GM12878 (cell line): ENCODE data around the gene ARHGAP15. TPM values are rescaled to one million over a fixed set of nuclear protein-coding genes. Genes with fewer than 3 reads are reported as not detected.

Experiments
- ATAC-seq: fragments of 200-7000 bp; cut with Tn5 transposase; 3 replicates; pipeline ENCODE4 v1.9.1; 2020; ENCODE audit warnings: mild to moderate bottlenecking, moderate library complexity
- BruUV-seq: library from RNA; stranded (reverse); fragments of 400-500 nt; replicated peaks from 2 replicates; lab custom pipeline; 2021; lab: Mats Ljungman, UMichigan
- CTCF ChIA-PET: fragments of 300-600 bp; sonication (Branson Sonifier 250); formaldehyde crosslinking; extraction: SDS; loops from one replicate; lab custom pipeline; 2021; ENCODE audit warnings: inconsistent platforms; lab: Yijun Ruan, JAX
- POLR2A ChIA-PET: fragments of 350-600 bp; formaldehyde crosslinking; extraction: SDS; loops from one replicate; lab custom pipeline; 2021; ENCODE audit warnings: inconsistent platforms; lab: Charles Lee
- RAD21 ChIA-PET: fragments of 300-600 bp; sonication (Branson Sonifier 250); formaldehyde crosslinking; loops from one replicate; lab custom pipeline; 2023; ENCODE audit warnings: antibody characterized with exemption; ENCODE audit not compliant: unreplicated experiment; lab: Charles Lee
- SMC1A ChIA-PET: fragments of 300-600 bp; sonication (Branson Sonifier 250); formaldehyde crosslinking; loops from one replicate; lab custom pipeline; 2023; ENCODE audit not compliant: unreplicated experiment, uncharacterized antibody; lab: Charles Lee
- DNase-seq: peaks from one replicate; pipeline ENCODE4 v3.0.0-alpha.2; 2011; ENCODE audit warnings: low read depth, low spot score
- FAIRE-seq: peaks from 3 replicates; lab custom pipeline; 2011; peaks lifted over from hg19 to GRCh38; lab: Jason Lieb, UNC
- H2AFZ ChIP-seq: 2 replicates; pipeline ENCODE4 v1.6.0; 2011; ENCODE audit warnings: low read depth, low read length, control low read depth; ENCODE audit not compliant: control insufficient read depth
- H3K27ac ChIP-seq: 2 replicates; pipeline ENCODE4 v1.5.1; 2011; ENCODE audit warnings: control low read depth; ENCODE audit not compliant: control insufficient read depth, insufficient read depth
- H3K27me3 ChIP-seq, 2 experiments: replicated peaks in 1 of 2; 2 replicates each; pipeline versions ENCODE4 v1.6.0 to v1.6.1; 2011; ENCODE audit warnings: low read length in 1 of 2; ENCODE audit not compliant: control insufficient read depth in 2 of 2, insufficient read depth in 2 of 2
- H3K36me3 ChIP-seq, 2 experiments: 2 replicates each; pipeline ENCODE4 v1.5.1; 2011; ENCODE audit warnings: low read length in 1 of 2; ENCODE audit not compliant: control insufficient read depth in 2 of 2, insufficient read depth in 2 of 2
- H3K4me1 ChIP-seq: 2 replicates; pipeline ENCODE4 v1.6.1; 2011; ENCODE audit warnings: mild to moderate bottlenecking, low read length, moderate library complexity, mixed read lengths; ENCODE audit not compliant: control insufficient read depth, insufficient read depth
- H3K4me2 ChIP-seq: 2 replicates; pipeline ENCODE4 v1.6.0; 2011; ENCODE audit warnings: control low read depth; ENCODE audit not compliant: control insufficient read depth, insufficient read depth
- H3K4me3 ChIP-seq: fragments of 200-600 bp; sonication (generic); 2 replicates; pipeline ENCODE4 v1.5.1; 2016
- H3K79me2 ChIP-seq: 2 replicates; pipeline ENCODE4 v1.6.0; 2011; ENCODE audit warnings: low read length; ENCODE audit not compliant: control insufficient read depth, insufficient read depth
- H3K9ac ChIP-seq: 2 replicates; pipeline ENCODE4 v1.8.0; 2011; ENCODE audit warnings: low read length, control low read depth, mixed read lengths; ENCODE audit not compliant: control insufficient read depth, insufficient read depth
- H3K9me3 ChIP-seq: replicated peaks from 3 replicates; pipeline ENCODE4 v1.5.1; 2011; ENCODE audit warnings: mild to moderate bottlenecking, low read length; ENCODE audit not compliant: control insufficient read depth, insufficient read depth
- H4K20me1 ChIP-seq: 2 replicates; pipeline ENCODE4 v1.6.0; 2011; ENCODE audit not compliant: control insufficient read depth, insufficient read depth
- CBFB ChIP-seq: IDR thresholded peaks from 2 replicates; pipeline ENCODE4 v1.6.1; 2016; ENCODE audit warnings: antibody characterized with exemption, low read depth
- NFYA ChIP-seq: IDR thresholded peaks from 2 replicates; pipeline ENCODE4 v1.6.1; 2011; ENCODE audit warnings: low read depth, mild to moderate bottlenecking, low read length, improper control_type of control experiment, borderline replicate concordance
- NR2C2 ChIP-seq: IDR thresholded peaks from 2 replicates; pipeline ENCODE4 v1.6.1; 2011; ENCODE audit warnings: borderline replicate concordance, low read depth; ENCODE audit not compliant: control insufficient read depth, insufficient read length
- POLR2A ChIP-seq: IDR thresholded peaks from 2 replicates; pipeline ENCODE4 v1.6.1; 2011; ENCODE audit warnings: low read depth, mild to moderate bottlenecking, low read length
- POU2F2 ChIP-seq: IDR thresholded peaks from 3 replicates; pipeline ENCODE4 v1.6.1; 2011; ENCODE audit warnings: low read depth, mild to moderate bottlenecking, low read length, borderline replicate concordance
- TCF12 ChIP-seq: IDR thresholded peaks from 2 replicates; pipeline ENCODE4 v1.6.1; 2011; ENCODE audit warnings: low read depth, mild to moderate bottlenecking, low read length
- USF2 ChIP-seq: IDR thresholded peaks from 2 replicates; pipeline ENCODE4 v1.6.1; 2011; ENCODE audit warnings: low read depth, low read length, improper control_type of control experiment, borderline replicate concordance
- ZBTB33 ChIP-seq: fragments of 450-650 bp; IDR thresholded peaks from 2 replicates; pipeline ENCODE4 v1.6.1; 2017; ENCODE audit warnings: mild to moderate bottlenecking
- ZBTB40 ChIP-seq: fragments of 450-650 bp; IDR thresholded peaks from 2 replicates; pipeline ENCODE4 v1.6.1; 2016; ENCODE audit warnings: mild to moderate bottlenecking, moderate library complexity, borderline replicate concordance
- WGBS: methylation state at CpG from one replicate; pipeline ENCODE4 v1.1.6; 2016; ENCODE audit warnings: low lambda C conversion rate; ENCODE audit not compliant: insufficient replicate concordance, insufficient coverage; ENCODE audit errors: missing lambda C conversion rate; 5-methylcytosine and 5-hydroxymethylcytosine counted together
- in situ Hi-C: fragments of 300-500 bp; cut with MboI; formaldehyde crosslinking; loops from 9 replicates; pipeline ENCODE4 v1.14.3; 2018; ENCODE audit warnings: mixed read lengths
- intact Hi-C: fragments of 100-400 bp; cut with micrococcal nuclease; formaldehyde crosslinking; loops from one replicate; pipeline ENCODE4 v1.14.2; 2022; ENCODE audit not compliant: unreplicated experiment
- polyA plus RNA-seq, 11 experiments: library from polyadenylated mRNA; depleted of rRNA in 4 of 11; unstranded in 6 of 11; stranded (reverse) in 5 of 11; fragments of >200 nt; fragmentation: Nextera tagmentation in 4 of 11; fragmentation: Illumina TruSeq in 1 of 11; extraction: Ambion mirVana in 4 of 11; extraction: Trizol in 1 of 11; gene quantifications; 1 replicate in 1 of 11; 2 replicates in 10 of 11; pipeline versions ENCODE4 v1.2.1 to v1.2.3, GENCODE V29; 2011 to 2016; ENCODE audit warnings: inconsistent platforms in 2 of 11, missing spikeins in 2 of 11, low read depth in 1 of 11
- total RNA-seq, 4 experiments: library from RNA; depleted of rRNA in 3 of 4; stranded (reverse); fragments of >200 nt in 3 of 4; fragmentation: Illumina TruSeq in 1 of 4; extraction: Trizol in 1 of 4; gene quantifications; 2 replicates each; pipeline versions ENCODE4 v1.2.1 to v1.2.3, GENCODE V29; 2013 to 2021

ARHGAP15 gene
- total and polyA plus RNA-seq, 10 of the 15 experiments (the other 5 are each of a cell fraction or from before 2014, with no cell fraction given), result 38.0 to 92.6 (median 66.7) TPM

GRCh38 chr2:143740431-143740830, 611.2 kb downstream of the ARHGAP15 start:
- H3K79me2 ChIP-seq, result no peaks in the 10 kb centered on the region
- TF ChIP-seq POLR2A, result no peak
- TF ChIP-seq ZBTB33, result no peak
- TF ChIP-seq CBFB, result no peak
- TF ChIP-seq ZBTB40, result no peak
- no peak for TF ChIP-seq NFYA
- no peak for TF ChIP-seq TCF12
- no peak for TF ChIP-seq POU2F2
- no peak for TF ChIP-seq NR2C2
- no peak for TF ChIP-seq USF2

More at GRCh38 chr2:143740431-143740830, 611.2 kb downstream of the ARHGAP15 start:
- Histone ChIP-seq H3K4me1 (no peaks in the 10 kb centered on the region), H3K4me2 (no peak overlapping the region), H4K20me1 (no peaks in the 10 kb centered on the region), H3K27me3 (no peaks in the 10 kb centered on the region), H3K9ac (no peak overlapping the region), H3K27ac (no peak overlapping the region), H2AFZ (no peak overlapping the region), H3K9me3 (no peaks in the 10 kb centered on the region), H3K36me3 (no peaks in the 10 kb centered on the region), H3K4me3 (no peak overlapping the region)
- no TSS peak for BruUV-seq
- ChIA-PET CTCF (no interaction called here), POLR2A (interaction anchor here (0.5 kb wide), 1 partner anchor 167 kb away, joined by 8 read pairs; no protein-coding TSS in a partner anchor), SMC1A (interaction anchor here (0.6 to 1.7 kb wide), 4 partner anchors 9 to 67 kb away, joined by 3 to 4 read pairs (median 3); no protein-coding TSS in a partner anchor), RAD21 (no interaction called here)
- WGBS, result 96% methylated on average over 5 of the region's 5 CpGs
- no peak for FAIRE-seq
- in situ Hi-C loops (no loop called here), intact Hi-C loops (no loop called here)
- no peak for ATAC-seq
- no peak for DNase-seq
